Measurements from ENCODE around the gene SNX1. TPM values are rescaled to one million over a fixed set of nuclear protein-coding genes. Genes with fewer than 3 reads are reported as not detected.
"Not testable (repeated sequence)": the region's sequence is repeated elsewhere in the genome, so short reads cannot be mapped to it uniquely, and the experiment has no call there.

Gene SNX1
- total and polyA plus RNA-seq, 5 donors, result 54.1 to 149 (median 104) TPM

GRCh38 chr15:64099379-64099778, 3.6 kb downstream of the SNX1 start:
- no peak overlapping the region for H3K4me3 ChIP-seq (ENCODE audit: low read length)
- 77% methylated on average over 2 of the region's 2 CpGs for WGBS
- DNase-seq, result no peak
- H3K9me3 ChIP-seq (ENCODE audit: control insufficient read depth, low read length), result no peaks in the 10 kb centered on the region
- no peaks in the 10 kb centered on the region for H3K27me3 ChIP-seq (ENCODE audit: control insufficient read depth, insufficient read depth)
- intact Hi-C loops (cut with DNase I), result loop anchor here in 1 of 4 donors (5.0 kb wide), 1 partner anchor 53 kb away; the partner anchor contains the start of gene SNX22
- H3K27ac ChIP-seq (ENCODE audit: low read length), result peak overlapping the region; percentile 26
- peaks cover 7% of the 10 kb centered on the region for H3K4me1 ChIP-seq (ENCODE audit: control insufficient read depth, insufficient read depth, low read length)
- ATAC-seq, result no peak

GRCh38 chr15:64100958-64101357, 5.2 kb downstream of the SNX1 start:
- Histone ChIP-seq H3K4me3 (ENCODE audit: low read length) (no peak overlapping the region), H3K9me3 (ENCODE audit: control insufficient read depth, low read length) (no peaks in the 10 kb centered on the region), H3K27me3 (ENCODE audit: control insufficient read depth, insufficient read depth) (no peaks in the 10 kb centered on the region), H3K27ac (ENCODE audit: low read length) (no peak overlapping the region), H3K4me1 (ENCODE audit: control insufficient read depth, insufficient read depth, low read length) (peaks cover 7% of the 10 kb centered on the region)
- intact Hi-C loops (cut with DNase I), result no loop called here
- WGBS, result 82% methylated on average over 2 of the region's 2 CpGs
- ATAC-seq (no peak), DNase-seq (no peak)

GRCh38 chr15:64102497-64102896, 6.7 kb downstream of the SNX1 start:
- Histone ChIP-seq H3K9me3 (ENCODE audit: control insufficient read depth, low read length) (no peaks in the 10 kb centered on the region), H3K4me1 (ENCODE audit: control insufficient read depth, insufficient read depth, low read length) (peaks cover 3% of the 10 kb centered on the region), H3K4me3 (ENCODE audit: low read length) (no peak overlapping the region), H3K27me3 (ENCODE audit: control insufficient read depth, insufficient read depth) (no peaks in the 10 kb centered on the region), H3K27ac (ENCODE audit: low read length) (no peak overlapping the region)
- DNase-seq, result no peak
- ATAC-seq, result no peak
- 98% methylated on average over 2 of the region's 2 CpGs for WGBS
- intact Hi-C loops (cut with DNase I), result no loop called here

GRCh38 chr15:64105113-64105704, 9.4 kb downstream of the SNX1 start:
- DNase-seq (no peak), ATAC-seq (peak; percentile 72 to 76)
- Histone ChIP-seq H3K27me3 (ENCODE audit: control insufficient read depth, insufficient read depth) (no peaks in the 10 kb centered on the region), H3K4me1 (ENCODE audit: control insufficient read depth, insufficient read depth, low read length) (no peaks in the 10 kb centered on the region), H3K27ac (ENCODE audit: low read length) (peak overlapping the region; percentile 45), H3K9me3 (ENCODE audit: control insufficient read depth, low read length) (no peaks in the 10 kb centered on the region), H3K4me3 (ENCODE audit: low read length) (no peak overlapping the region)
- intact Hi-C loops (cut with DNase I), result no loop called here
- WGBS, result 59% methylated on average over 9 of the region's 9 CpGs

- H3K27me3 ChIP-seq (ENCODE audit: control insufficient read depth, insufficient read depth), result no peaks in the 10 kb centered on the region
- no peak overlapping the region for H3K4me3 ChIP-seq (ENCODE audit: low read length)
- 92% methylated on average over 1 of the region's 1 CpG for WGBS
- no peaks in the 10 kb centered on the region for H3K9me3 ChIP-seq (ENCODE audit: control insufficient read depth, low read length)
- H3K4me1 ChIP-seq (ENCODE audit: control insufficient read depth, insufficient read depth, low read length), result peaks cover 4% of the 10 kb centered on the region
- no peak for ATAC-seq
- H3K27ac ChIP-seq (ENCODE audit: low read length), result no peak overlapping the region
- DNase-seq, result no peak
- intact Hi-C loops (cut with DNase I), result no loop called here
These were observed 11.6 kb downstream of the SNX1 start for GRCh38 chr15:64107337-64107736.

GRCh38 chr15:64110108-64110701, 14.4 kb downstream of the SNX1 start:
- H3K27me3 ChIP-seq (ENCODE audit: control insufficient read depth, insufficient read depth); H3K9me3 ChIP-seq (ENCODE audit: control insufficient read depth, low read length); intact Hi-C loops (cut with DNase I); H3K4me3 ChIP-seq (ENCODE audit: low read length); H3K4me1 ChIP-seq (ENCODE audit: control insufficient read depth, insufficient read depth, low read length); DNase-seq: not testable (repeated sequence)
- H3K27ac ChIP-seq (ENCODE audit: low read length), result peak overlapping the region; percentile 34
- peak; percentile 20 to 45 for ATAC-seq
- WGBS, result 77% methylated on average over 4 of the region's 4 CpGs

- Histone ChIP-seq H3K4me1 (ENCODE audit: control insufficient read depth, insufficient read depth, low read length) (peaks cover 4% of the 10 kb centered on the region), H3K9me3 (ENCODE audit: control insufficient read depth, low read length) (no peaks in the 10 kb centered on the region), H3K4me3 (ENCODE audit: low read length) (no peak overlapping the region), H3K27ac (ENCODE audit: low read length) (no peak overlapping the region), H3K27me3 (ENCODE audit: control insufficient read depth, insufficient read depth) (no peaks in the 10 kb centered on the region)
- ATAC-seq, result no peak
- 79% methylated on average over 3 of the region's 3 CpGs for WGBS
- no peak for DNase-seq
- intact Hi-C loops (cut with DNase I), result no loop called here
These were observed 15.3 kb downstream of the SNX1 start for GRCh38 chr15:64110950-64111678.

GRCh38 chr15:64111679-64112050, 15.9 kb downstream of the SNX1 start:
- WGBS, result 90% methylated on average over 3 of the region's 3 CpGs

GRCh38 chr15:64112073-64112772, 16.4 kb downstream of the SNX1 start:
- no peaks in the 10 kb centered on the region for H3K27me3 ChIP-seq (ENCODE audit: control insufficient read depth, insufficient read depth)
- H3K9me3 ChIP-seq (ENCODE audit: control insufficient read depth, low read length), result no peaks in the 10 kb centered on the region
- no peak overlapping the region for H3K4me3 ChIP-seq (ENCODE audit: low read length)
- DNase-seq (no peak), ATAC-seq (peak; percentile 35 to 44)
- peaks cover 4% of the 10 kb centered on the region for H3K4me1 ChIP-seq (ENCODE audit: control insufficient read depth, insufficient read depth, low read length)
- WGBS, result 67% methylated on average over 4 of the region's 4 CpGs
- intact Hi-C loops (cut with DNase I), result no loop called here
- H3K27ac ChIP-seq (ENCODE audit: low read length), result no peak overlapping the region

More at GRCh38 chr15:64111679-64112050, 15.9 kb downstream of the SNX1 start:
- Histone ChIP-seq H3K4me3 (ENCODE audit: low read length) (no peak overlapping the region), H3K4me1 (ENCODE audit: control insufficient read depth, insufficient read depth, low read length) (peaks cover 4% of the 10 kb centered on the region), H3K27me3 (ENCODE audit: control insufficient read depth, insufficient read depth) (no peaks in the 10 kb centered on the region), H3K9me3 (ENCODE audit: control insufficient read depth, low read length) (no peaks in the 10 kb centered on the region), H3K27ac (ENCODE audit: low read length) (no peak overlapping the region)
- no peak for DNase-seq
- intact Hi-C loops (cut with DNase I), result no loop called here
- ATAC-seq, result no peak

GRCh38 chr15:64112904-64113303, 17.1 kb downstream of the SNX1 start:
- no peak for ATAC-seq
- Histone ChIP-seq H3K9me3 (ENCODE audit: control insufficient read depth, low read length) (no peaks in the 10 kb centered on the region), H3K4me3 (ENCODE audit: low read length) (no peak overlapping the region), H3K27me3 (ENCODE audit: control insufficient read depth, insufficient read depth) (no peaks in the 10 kb centered on the region), H3K4me1 (ENCODE audit: control insufficient read depth, insufficient read depth, low read length) (peaks cover 4% of the 10 kb centered on the region), H3K27ac (ENCODE audit: low read length) (no peak overlapping the region)
- DNase-seq, result no peak
- 86% methylated on average over 1 of the region's 1 CpG for WGBS
- intact Hi-C loops (cut with DNase I), result no loop called here

Measured in right cardiac atrium (tissue), 5 donors.